GM21526 (cell line): ENCODE data around the gene LRP8.
A peak's percentile ranks its signal among the peaks of the same experiment; 100 is the strongest.

ENCODE experiments used
- ATAC-seq: cut with Tn5 transposase; IDR thresholded peaks from one replicate; pipeline ENCODE4 v1.9.1; 2021; ENCODE audit warnings: moderate library complexity; ENCODE audit not compliant: unreplicated experiment, low FRiP score

LRP8 gene

GRCh38 chr1:53341521-53341895 is 13.6 kb upstream of the LRP8 start:
- ATAC-seq: no peak

- no peak for ATAC-seq
Measured at GRCh38 chr1:53340660-53341520, 13.0 kb upstream of the LRP8 start.

DNA sequence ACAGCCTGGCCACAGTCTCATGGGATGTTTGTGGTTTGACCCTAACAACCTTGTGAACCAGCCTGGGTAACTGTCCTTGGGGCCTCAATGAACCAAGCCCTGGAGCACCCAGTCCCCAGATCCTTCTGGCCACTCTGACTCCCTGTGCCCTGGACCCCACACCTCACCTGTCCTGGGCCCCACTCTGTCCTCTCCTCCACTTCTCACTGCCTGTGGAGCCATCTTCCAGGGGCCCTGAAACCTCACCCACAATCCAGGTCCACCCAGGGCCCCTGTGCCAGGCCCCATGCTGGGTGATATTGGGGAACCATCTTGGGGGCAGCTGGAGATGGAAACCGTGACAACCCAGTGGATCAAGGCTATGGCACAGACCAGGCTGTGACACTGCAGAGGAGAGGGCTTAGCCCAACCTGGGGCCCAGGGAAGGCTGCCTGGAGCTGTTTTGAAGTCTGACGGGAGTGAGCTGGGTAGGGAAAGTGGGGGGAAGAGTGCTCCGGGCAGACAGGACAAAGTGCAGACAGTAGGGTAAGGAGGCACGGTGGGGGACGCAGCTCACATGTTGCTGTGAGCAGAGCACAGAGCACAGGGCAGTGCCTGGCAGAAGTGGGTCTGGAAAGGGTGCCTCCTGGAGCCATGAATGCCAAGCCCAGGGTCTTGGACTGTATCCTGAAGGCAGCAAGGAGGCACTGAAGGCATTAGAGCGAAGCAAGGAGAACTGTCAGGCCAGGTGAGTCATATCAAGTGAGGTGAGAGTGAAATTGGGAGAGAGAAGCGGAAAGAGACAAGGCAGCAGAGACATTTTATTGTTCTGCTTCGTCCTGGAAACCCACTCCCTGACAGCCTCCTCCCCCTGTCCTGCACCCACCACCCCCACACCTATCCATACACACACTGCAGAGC is 12.1 kb upstream of the LRP8 start:
- no peak for ATAC-seq

DNA sequence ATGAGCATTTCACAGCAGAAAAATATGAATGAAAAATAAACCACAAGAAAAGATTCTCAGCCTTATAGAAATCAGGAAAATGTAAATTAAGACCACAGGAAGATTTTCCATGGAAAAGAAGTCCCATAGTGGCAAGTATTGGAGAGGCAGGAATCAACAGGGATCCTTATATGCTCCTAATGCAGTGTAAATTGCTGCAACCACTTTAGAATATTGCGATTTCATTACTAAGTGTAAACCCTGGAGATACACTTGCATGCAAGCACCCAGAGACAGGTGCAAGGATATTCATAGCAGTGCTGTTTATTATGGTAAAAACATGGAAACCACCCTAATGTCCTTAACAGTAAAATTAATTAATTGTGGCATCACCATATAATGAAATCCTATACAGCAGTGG is 10.6 kb upstream of the LRP8 start:
- no peak for ATAC-seq

GRCh38 chr1:53337499-53337898 is 9.6 kb upstream of the LRP8 start:
- no peak for ATAC-seq

DNA sequence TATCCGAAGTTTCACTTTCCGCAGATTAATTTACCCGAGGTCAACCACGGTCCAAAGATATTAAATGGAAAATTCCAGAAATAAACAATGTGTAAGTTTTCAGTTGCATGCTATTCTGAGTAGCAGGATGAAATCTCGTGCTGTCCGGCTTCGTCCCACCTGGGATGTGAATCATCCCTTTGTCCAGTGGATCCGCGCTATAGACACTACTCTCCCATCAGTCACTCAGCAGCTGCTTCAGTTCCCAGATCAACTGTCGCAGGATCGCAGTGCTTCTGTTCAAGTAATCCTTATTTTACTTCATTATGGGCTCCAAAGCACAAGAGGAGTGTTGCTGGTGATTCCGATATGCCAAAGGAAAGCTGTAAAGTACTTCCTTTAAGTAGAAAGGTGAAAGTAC is 8.3 kb upstream of the LRP8 start:
- no peak for ATAC-seq

DNA sequence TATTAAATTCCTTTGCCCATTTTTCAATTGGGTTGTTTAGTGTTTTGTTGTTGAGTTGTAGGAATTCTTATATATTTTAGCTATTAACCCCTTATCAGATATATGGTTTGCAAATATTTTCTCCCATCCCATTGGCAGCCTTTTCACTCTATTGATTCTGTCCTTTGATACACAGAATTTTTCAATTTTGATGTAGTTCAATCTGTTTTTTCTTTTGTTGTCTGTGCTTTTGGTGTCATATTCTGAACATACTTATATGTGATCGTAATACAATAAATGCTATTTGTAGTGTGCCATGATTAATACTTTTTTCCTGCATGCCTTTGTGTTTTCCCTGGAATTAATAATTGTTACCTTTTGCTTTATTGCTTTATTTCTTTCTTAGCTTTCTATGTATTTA is 7.8 kb upstream of the LRP8 start:
- no peak for ATAC-seq

GRCh38 chr1:53334781-53335180 is 6.9 kb upstream of the LRP8 start:
- no peak for ATAC-seq

- ATAC-seq: no peak
Measured at GRCh38 chr1:53334312-53334711, 6.4 kb upstream of the LRP8 start.

GRCh38 chr1:53332833-53333232 is 5.0 kb upstream of the LRP8 start:
- ATAC-seq: no peak

DNA sequence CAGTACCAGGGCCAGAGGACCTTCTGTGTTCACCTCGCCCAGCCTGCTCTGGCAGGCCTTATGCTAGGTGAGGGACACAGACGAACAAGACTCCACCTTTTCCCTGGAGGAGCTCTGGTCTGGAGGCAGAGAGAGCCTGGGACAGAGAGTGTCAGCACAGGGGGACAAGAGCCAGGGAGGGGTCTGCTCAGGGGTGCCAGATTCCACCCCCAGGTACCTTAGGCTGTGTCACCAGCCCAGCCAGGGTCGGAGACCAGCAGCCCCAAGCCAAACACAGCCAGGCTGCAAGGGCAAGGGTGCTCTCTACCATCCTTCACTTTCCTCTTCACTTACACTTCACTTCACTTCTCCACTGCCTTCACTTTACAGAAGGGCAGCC is 4.3 kb upstream of the LRP8 start:
- ATAC-seq: no peak

- ATAC-seq: no peak
Measured at GRCh38 chr1:53331446-53332185, 3.7 kb upstream of the LRP8 start.

GRCh38 chr1:53330819-53331218 is 2.9 kb upstream of the LRP8 start:
- ATAC-seq: no peak

DNA sequence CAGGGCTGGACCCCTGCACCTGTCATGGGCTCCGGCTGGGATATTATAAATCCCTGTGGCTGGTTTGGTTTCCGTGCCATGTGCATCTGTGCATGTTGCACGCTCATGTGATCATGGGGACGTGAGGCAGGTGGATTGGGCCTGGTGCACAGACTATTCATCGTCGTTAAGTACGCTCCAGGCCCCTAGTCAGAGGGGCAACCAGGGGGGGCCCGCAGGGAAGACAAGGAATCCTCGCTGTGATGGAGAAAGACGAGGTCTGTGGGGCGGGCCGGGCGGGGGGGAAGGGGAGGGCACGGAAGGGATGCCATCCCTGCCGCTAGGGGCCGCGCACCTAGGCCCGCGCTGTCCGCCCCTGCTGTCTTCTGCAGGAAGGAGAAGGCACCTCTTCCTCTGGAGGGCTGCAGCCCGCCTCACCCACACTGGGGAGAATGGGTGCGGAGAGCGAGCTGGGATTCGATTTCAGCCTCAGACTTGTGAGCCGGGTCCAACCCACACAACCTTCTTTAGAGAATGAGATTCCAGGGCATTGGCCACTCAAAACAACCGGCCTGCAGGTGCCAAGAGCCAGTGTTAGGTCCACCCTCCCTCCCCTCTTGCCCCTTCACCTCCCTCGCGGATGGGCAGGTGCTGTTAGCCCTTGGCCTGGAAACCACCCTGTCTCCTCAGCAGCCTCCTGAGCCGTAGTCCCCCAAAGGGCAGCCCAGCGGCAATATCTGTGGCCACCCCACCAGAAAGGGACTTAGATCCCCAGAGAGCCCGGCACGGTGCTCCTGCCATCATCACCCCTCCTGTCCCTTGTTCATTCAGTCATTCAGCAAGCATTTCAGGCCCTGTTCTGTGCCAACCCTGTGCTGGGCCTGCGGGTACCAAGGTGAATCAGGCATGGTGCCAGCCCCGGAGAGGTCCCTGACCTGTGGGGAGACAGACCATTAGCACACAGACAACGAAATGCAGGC is 950 bp upstream of the LRP8 start:
- no peak for ATAC-seq

DNA sequence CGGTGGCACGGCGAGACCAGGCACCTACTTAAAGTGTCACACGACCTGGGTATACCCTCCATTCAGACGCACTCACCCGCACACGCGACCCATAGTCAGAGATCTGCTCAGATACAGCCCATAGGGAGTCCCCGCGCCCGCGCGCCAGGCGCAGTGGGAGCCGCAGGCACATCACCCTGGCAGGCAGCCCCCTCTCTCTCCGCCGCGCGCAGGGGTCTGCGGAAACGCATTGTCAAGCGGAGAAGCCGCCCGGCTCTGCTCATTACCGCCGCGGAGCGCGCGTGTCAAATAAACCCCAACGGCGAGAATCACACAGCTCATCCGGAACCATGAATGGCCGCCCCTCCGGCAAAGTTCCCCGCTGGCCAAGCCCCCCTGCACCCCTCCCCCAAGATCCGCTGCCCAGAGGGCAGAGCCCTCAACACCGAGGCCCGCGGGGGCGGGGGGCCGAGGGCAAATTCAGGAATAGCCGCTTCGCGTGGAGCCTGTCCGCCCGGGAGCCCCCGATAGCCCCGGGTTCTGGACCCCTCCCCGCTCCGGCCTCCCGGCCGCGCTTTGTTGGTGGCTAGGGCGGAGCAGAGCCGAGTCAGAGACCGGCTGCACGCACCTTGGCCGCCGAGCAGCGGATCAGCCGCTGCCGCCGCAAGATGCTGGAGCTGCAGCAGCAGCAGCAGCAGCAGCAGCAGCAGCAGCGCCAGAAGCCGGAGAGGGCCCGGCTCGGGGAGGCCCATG is 522 bp downstream of the LRP8 start:
- peak; percentile 6 for ATAC-seq

GRCh38 chr1:53326598-53327181 is 1.2 kb downstream of the LRP8 start:
- ATAC-seq: peak; percentile 33

DNA sequence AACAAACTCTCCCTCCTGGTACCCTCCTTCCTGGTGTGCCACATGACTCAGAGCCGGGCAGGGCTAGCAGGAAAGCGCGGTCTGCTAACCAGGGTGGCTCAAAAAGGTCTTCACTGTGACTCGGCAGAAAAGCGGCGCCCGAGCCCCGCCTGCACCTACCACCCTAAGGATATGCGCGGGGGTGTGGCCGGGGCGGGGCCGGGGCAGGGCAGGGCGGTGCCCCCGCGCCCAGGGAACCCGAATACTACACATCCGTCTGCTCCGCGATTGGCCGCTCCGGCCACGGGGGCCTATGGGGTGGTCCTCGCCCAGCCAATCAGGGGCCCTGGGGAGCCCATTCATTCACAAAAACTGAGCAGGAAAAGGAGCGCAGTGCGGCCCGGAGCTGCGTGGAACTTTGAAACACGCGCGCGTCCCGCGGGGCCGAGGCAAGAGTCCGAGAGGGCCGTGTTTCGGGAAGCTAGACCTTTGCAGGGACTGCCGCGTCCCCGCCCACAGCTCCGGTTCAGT is 1.7 kb downstream of the LRP8 start:
- ATAC-seq: peak; percentile 79

- ATAC-seq: no peak
Measured at GRCh38 chr1:53325326-53326087, 2.4 kb downstream of the LRP8 start.
